Lower lobe of right lung (tissue), 2 donors: ENCODE results near the gene FUT4. TPM values are rescaled to one million over a fixed set of nuclear protein-coding genes. Genes with fewer than 3 reads are reported as not detected.

Experiments
- ATAC-seq, 2 donors: fragments of 200-7000 bp; cut with Tn5 transposase; one replicate each; pipeline ENCODE4 v1.9.1; 2020 to 2022; ENCODE audit warnings: mild to moderate bottlenecking in 2 of 2, moderate library complexity in 2 of 2
- DNase-seq: peaks from one replicate; pipeline ENCODE4 v3.0.0-alpha.2; 2020
- H3K27ac ChIP-seq: fragments of 200-600 bp; one replicate; pipeline ENCODE4 v1.8.0; 2022
- H3K27me3 ChIP-seq: fragments of 200-600 bp; one replicate; pipeline ENCODE4 v1.8.0; 2022; ENCODE audit warnings: low read depth
- H3K36me3 ChIP-seq: fragments of 200-600 bp; one replicate; pipeline ENCODE4 v1.8.0; 2022; ENCODE audit warnings: mild to moderate bottlenecking
- H3K4me1 ChIP-seq: fragments of 200-600 bp; one replicate; pipeline ENCODE4 v1.8.0; 2022
- H3K4me3 ChIP-seq: fragments of 200-600 bp; one replicate; pipeline ENCODE4 v1.8.0; 2022; ENCODE audit warnings: mild to moderate bottlenecking
- H3K9me3 ChIP-seq: fragments of 200-600 bp; one replicate; pipeline ENCODE4 v1.8.0; 2022
- intact Hi-C: fragments of 100-400 bp; cut with DNase I; formaldehyde crosslinking; loops from one replicate; pipeline ENCODE4 v1.11.0; 2022
- total RNA-seq: library from RNA; stranded (reverse); fragmentation: NEBNext Ultra II Directional; extraction: Animal tissue kit (Norgen Biotek cat#: 25700); gene quantifications from one replicate; pipeline ENCODE4 v1.2.1, GENCODE V29; 2021
- TF ChIP-seq, protein P1 (sequence below): fragments of 200-600 bp; IDR thresholded peaks from one replicate; pipeline ENCODE4 v1.8.0; 2022; ENCODE audit warnings: antibody characterized with exemption, mild to moderate bottlenecking
- donor health status: DM: no; HTN: yes; CAD: no; lungs with severe emphysema.

Gene FUT4
- total RNA-seq, 1 donor from 2014 or later, result 7.1 TPM

DNA sequence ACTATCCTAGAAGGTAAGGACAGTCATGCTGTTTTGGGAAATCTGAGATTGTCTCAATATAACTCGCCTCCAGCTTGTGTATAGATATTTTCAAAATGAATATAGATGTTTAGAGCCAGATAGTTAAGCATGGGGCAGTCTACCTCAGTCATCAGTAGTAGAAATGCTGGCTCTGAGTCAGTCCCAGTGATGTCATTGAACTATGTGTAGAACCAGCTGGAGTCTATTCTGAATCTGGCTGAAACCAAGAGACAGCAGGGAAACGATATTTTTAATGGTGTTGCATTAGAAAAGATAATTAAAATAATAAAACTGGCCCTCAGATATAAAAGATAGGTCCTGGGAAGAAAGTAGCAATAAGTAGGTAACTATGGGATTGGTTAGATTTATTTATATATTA lies 49.3 kb downstream of the FUT4 start:
- DNase-seq (no peak), ATAC-seq (no peak)
- TF ChIP-seq, protein P1, sequence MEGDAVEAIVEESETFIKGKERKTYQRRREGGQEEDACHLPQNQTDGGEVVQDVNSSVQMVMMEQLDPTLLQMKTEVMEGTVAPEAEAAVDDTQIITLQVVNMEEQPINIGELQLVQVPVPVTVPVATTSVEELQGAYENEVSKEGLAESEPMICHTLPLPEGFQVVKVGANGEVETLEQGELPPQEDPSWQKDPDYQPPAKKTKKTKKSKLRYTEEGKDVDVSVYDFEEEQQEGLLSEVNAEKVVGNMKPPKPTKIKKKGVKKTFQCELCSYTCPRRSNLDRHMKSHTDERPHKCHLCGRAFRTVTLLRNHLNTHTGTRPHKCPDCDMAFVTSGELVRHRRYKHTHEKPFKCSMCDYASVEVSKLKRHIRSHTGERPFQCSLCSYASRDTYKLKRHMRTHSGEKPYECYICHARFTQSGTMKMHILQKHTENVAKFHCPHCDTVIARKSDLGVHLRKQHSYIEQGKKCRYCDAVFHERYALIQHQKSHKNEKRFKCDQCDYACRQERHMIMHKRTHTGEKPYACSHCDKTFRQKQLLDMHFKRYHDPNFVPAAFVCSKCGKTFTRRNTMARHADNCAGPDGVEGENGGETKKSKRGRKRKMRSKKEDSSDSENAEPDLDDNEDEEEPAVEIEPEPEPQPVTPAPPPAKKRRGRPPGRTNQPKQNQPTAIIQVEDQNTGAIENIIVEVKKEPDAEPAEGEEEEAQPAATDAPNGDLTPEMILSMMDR, result no peak
- no peaks in the 10 kb centered on the region for H3K4me1 ChIP-seq
- intact Hi-C loops, result no loop called here
- H3K36me3 ChIP-seq, result peaks cover 22% of the 10 kb centered on the region
- H3K4me3 ChIP-seq, result no peak overlapping the region
- no peaks in the 10 kb centered on the region for H3K9me3 ChIP-seq
- no peak overlapping the region for H3K27ac ChIP-seq
- no peaks in the 10 kb centered on the region for H3K27me3 ChIP-seq

DNA sequence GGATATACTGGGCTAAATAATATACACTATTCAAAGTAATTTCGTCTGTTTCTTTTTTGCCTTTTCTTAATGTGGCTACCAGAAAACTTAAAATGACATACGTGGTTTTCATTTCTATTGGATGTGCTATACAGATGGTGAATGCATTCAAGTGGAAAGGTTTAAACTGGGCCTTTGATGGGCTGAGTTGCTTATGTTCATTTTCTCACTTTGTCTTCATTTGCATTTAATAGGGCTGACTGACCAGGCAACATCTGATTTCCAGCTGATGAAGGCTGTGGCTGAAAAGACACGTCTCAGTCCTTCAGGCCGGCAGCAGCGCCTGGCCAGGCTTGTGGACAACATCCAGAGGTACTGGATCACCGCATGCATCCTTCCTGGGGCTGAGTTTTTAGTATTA lies 51.4 kb downstream of the FUT4 start:
- ATAC-seq (no peak), DNase-seq (no peak)
- Histone ChIP-seq H3K27me3 (no peaks in the 10 kb centered on the region), H3K9me3 (no peaks in the 10 kb centered on the region), H3K4me1 (no peaks in the 10 kb centered on the region), H3K36me3 (peaks cover 13% of the 10 kb centered on the region), H3K27ac (no peak overlapping the region), H3K4me3 (no peak overlapping the region)
- intact Hi-C loops, result no loop called here
- TF ChIP-seq, protein P1, result no peak

DNA sequence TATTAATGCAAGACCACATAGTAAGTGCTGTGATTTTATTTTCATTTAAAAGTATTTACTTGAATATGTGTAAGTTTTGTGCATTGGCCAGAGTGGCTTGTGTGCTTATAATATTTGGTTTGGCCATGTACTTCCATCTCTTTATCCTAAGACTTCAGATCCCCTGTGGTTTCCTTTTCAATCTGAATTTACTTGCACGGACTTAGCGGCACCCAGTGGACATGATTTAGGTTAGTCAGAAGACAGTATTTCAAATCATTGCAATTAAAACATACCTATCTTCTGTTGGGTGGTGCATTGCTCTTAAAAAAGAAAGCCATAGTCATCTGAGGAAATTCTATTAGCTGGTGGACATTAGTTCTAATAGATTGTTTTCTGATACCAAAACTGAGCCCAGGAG lies 54.2 kb downstream of the FUT4 start:
- intact Hi-C loops, result no loop called here
- ATAC-seq, result no peak
- Histone ChIP-seq H3K4me3 (no peak overlapping the region), H3K27me3 (no peaks in the 10 kb centered on the region), H3K4me1 (peaks cover 7% of the 10 kb centered on the region), H3K9me3 (no peaks in the 10 kb centered on the region), H3K27ac (no peak overlapping the region), H3K36me3 (peaks cover 7% of the 10 kb centered on the region)
- TF ChIP-seq, protein P1, result no peak
- no peak for DNase-seq

Other genes with a start within 250 kb of the FUT4 start
- not detected for gene IZUMO1R, start 239.3 kb upstream of the FUT4 start, total RNA-seq
- gene GPR83, start 142.5 kb upstream of the FUT4 start, total RNA-seq, result not detected
- gene MRE11, start 50.1 kb upstream of the FUT4 start, total RNA-seq, result 17.6 TPM
- gene ANKRD49, start 49.9 kb upstream of the FUT4 start, total RNA-seq, result 14.7 TPM
- gene C11orf97, start 31.5 kb upstream of the FUT4 start, total RNA-seq, result 2.5 TPM
- 1.9 TPM for gene PIWIL4, start 23.4 kb downstream of the FUT4 start, total RNA-seq
- 57.2 TPM for gene AMOTL1, start 224.4 kb downstream of the FUT4 start, total RNA-seq